Heart right ventricle (tissue), 16 donors: ENCODE results near the gene FGF7. TPM values are rescaled to one million over a fixed set of nuclear protein-coding genes. Genes with fewer than 3 reads are reported as not detected.
A peak's percentile ranks its signal among the peaks of the same experiment; 100 is the strongest.
"Not testable (repeated sequence)": the region's sequence is repeated elsewhere in the genome, so short reads cannot be mapped to it uniquely, and the experiment has no call there.

Experiments used
- ATAC-seq, 8 donors: fragments of 200-7000 bp; cut with Tn5 transposase; one replicate each; pipeline ENCODE4 v1.9.1; 2020; ENCODE audit warnings: mild to moderate bottlenecking in 8 of 8, moderate library complexity in 8 of 8, moderate number of reproducible peaks in 1 of 8
- DNase-seq, 2 donors: peaks; one replicate each; pipeline ENCODE4 v3.0.0-alpha.2; 2020
- H3K27ac ChIP-seq, 10 donors: fragments of 200-600 bp; sonication (generic) in 2 of 10; one replicate each; pipeline versions ENCODE4 v1.5.0 to v1.8.0; 2020 to 2022; ENCODE audit warnings: mild to moderate bottlenecking in 3 of 10
- H3K27me3 ChIP-seq, 7 donors: fragments of 200-600 bp; one replicate each; pipeline ENCODE4 v1.8.0; 2021 to 2022; ENCODE audit warnings: mild to moderate bottlenecking in 2 of 7
- H3K36me3 ChIP-seq, 9 donors: fragments of 200-600 bp; sonication (generic) in 1 of 9; one replicate each; pipeline versions ENCODE4 v1.5.0 to v1.8.0; 2020 to 2022; ENCODE audit warnings: mild to moderate bottlenecking in 2 of 9
- H3K4me1 ChIP-seq, 9 donors: fragments of 200-600 bp; sonication (generic) in 1 of 9; one replicate each; pipeline versions ENCODE4 v1.5.0 to v1.8.0; 2020 to 2022; ENCODE audit warnings: mild to moderate bottlenecking in 4 of 9
- H3K4me3 ChIP-seq, 10 donors: fragments of 200-600 bp; sonication (generic) in 2 of 10; one replicate each; pipeline versions ENCODE4 v1.5.0 to v1.8.0; 2020 to 2022; ENCODE audit warnings: mild to moderate bottlenecking in 7 of 10, moderate library complexity in 2 of 10
- H3K9me3 ChIP-seq, 11 donors: fragments of 200-600 bp in 10 of 11; sonication (generic) in 2 of 11; one replicate each; pipeline versions ENCODE4 v1.5.0 to v1.8.0; 2013 to 2022; ENCODE audit warnings: mild to moderate bottlenecking in 2 of 11, control low read depth in 1 of 11, moderate library complexity in 1 of 11
- WGBS, 2 donors: extraction: QIAGEN DNeasy Blood & Tissue Kit; methylation state at CpG; one replicate each; pipeline ENCODE4 v1.1.7; 2013; ENCODE audit warnings: inconsistent platforms in 1 of 2; 5-methylcytosine and 5-hydroxymethylcytosine counted together
- intact Hi-C, 10 donors: fragments of 100-400 bp; cut with DNase I; formaldehyde crosslinking; loops; one replicate each; pipeline versions ENCODE4 v1.11.1 to v1.14.2; 2022
- polyA plus RNA-seq, 2 donors: library from polyadenylated mRNA; stranded (reverse); fragments of 200-250 nt; gene quantifications; one replicate each; pipeline ENCODE4 v1.2.3, GENCODE V29; 2013
- total RNA-seq, 10 donors: library from RNA; stranded (reverse); fragmentation: NEBNext Ultra II Directional in 3 of 10; extraction: Animal tissue kit (Norgen Biotek cat#: 25700) in 3 of 10; gene quantifications; one replicate each; pipeline versions ENCODE4 v1.2.1 to v1.2.4, GENCODE V29; 2021 to 2023
- TF ChIP-seq, protein P1 (sequence below), 9 donors: fragments of 200-600 bp; sonication (generic) in 2 of 9; IDR thresholded peaks; one replicate each; pipeline versions ENCODE4 v1.5.0 to v1.8.0; 2021 to 2022; ENCODE audit warnings: antibody characterized with exemption in 9 of 9, mild to moderate bottlenecking in 5 of 9, moderate library complexity in 1 of 9
- donor health status: Arrhythmogenic right ventricular cardiomyopathy.
- donor health status: ischemic (EF 13 %, LVEDD 7.1; RV severe dilation, severe dysfunction).
- donor health status: healthy with polysubstance abuse.
- donor health status: DM: no; HTN: yes; CAD: no.
- donor health status: DM: no; HTN: no; CAD: no.
- donor health status: ischemic (EF 25% LVEDD 6.9; RV normal size, moderate dysfunction).
- donor health status: ischemic (EF 25% LVEDD 5.7; RV mildly dilated, moderate dysfunction).
- donor health status: healthy.
- donor health status: DM: yes; HTN: yes; CAD: no.
- donor health status: Ischemic cardiomyopathy.
- donor health status: ischemic (EF 35%, LVEDD 5.7; RV mildly dilated, moderate dysfunction).
- donor health status: nonischemic (EF 11% LVEDD 7.7; RV severe dilation, severe dysfunction).
- donor health status: DM: yes; HTN: yes; CAD: no.
- donor health status: PGD.
- donor health status: ischemic (EF 29% LVEDD 5.4; RV normal size, mild dysfunction).
- donor health status: nonischemic (EF 23%, LVEDD 6.1; RV moderate dilation, normal function).

FGF7 gene
- total and polyA plus RNA-seq, 12 donors = 9.4 to 44.2 (median 22.2) TPM

DNA sequence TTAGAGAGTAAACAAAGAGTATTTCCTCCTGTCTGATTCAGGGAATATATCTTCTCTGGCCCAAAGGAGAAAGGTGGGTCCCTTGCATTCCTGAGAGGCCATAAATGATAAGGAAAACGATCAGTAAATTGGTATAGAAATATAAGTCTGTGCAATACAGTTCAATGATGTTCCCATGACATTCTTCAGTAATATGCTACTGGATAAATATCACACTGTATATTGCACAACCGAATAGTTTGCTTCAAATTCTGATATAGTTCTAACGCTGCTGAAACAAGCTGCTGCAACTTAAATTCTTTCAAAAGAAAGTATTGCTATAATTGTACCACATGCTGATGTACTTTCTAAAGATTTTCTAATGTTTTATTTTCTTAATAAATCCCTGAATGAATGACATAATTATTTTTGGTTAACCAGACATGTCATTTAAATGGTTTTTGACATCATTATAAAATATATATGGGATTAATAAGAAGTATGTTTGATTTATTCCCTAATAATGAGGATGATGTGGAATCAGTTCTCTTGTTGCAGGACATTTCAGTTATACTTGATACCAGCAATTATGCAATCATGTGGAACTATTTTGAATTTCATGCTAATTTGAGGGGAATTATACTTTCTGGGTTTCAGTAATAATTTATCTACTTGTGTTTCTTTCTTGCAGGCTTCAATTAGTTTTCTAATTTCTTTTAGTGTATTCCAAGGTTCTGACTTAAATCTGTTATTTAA, 44.9 kb downstream of the FGF7 start:
- intact Hi-C loops = no loop called here
- H3K4me3 ChIP-seq = no peak overlapping the region
- DNase-seq (no peak), ATAC-seq (no peak)
- no peaks in the 10 kb centered on the region for H3K27me3 ChIP-seq
- no peaks in the 10 kb centered on the region for H3K36me3 ChIP-seq
- H3K9me3 ChIP-seq = no peaks in the 10 kb centered on the region
- WGBS, 2 donors = 72 to 77% methylated on average over 3 of the region's 3 CpGs
- peaks cover 0 to 39% (median 17%) of the 10 kb centered on the region in 9 donors for H3K4me1 ChIP-seq
- peak overlapping the region in 2 of 10 donors; percentile 25 to 28 for H3K27ac ChIP-seq
- TF ChIP-seq, protein P1, sequence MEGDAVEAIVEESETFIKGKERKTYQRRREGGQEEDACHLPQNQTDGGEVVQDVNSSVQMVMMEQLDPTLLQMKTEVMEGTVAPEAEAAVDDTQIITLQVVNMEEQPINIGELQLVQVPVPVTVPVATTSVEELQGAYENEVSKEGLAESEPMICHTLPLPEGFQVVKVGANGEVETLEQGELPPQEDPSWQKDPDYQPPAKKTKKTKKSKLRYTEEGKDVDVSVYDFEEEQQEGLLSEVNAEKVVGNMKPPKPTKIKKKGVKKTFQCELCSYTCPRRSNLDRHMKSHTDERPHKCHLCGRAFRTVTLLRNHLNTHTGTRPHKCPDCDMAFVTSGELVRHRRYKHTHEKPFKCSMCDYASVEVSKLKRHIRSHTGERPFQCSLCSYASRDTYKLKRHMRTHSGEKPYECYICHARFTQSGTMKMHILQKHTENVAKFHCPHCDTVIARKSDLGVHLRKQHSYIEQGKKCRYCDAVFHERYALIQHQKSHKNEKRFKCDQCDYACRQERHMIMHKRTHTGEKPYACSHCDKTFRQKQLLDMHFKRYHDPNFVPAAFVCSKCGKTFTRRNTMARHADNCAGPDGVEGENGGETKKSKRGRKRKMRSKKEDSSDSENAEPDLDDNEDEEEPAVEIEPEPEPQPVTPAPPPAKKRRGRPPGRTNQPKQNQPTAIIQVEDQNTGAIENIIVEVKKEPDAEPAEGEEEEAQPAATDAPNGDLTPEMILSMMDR (IDR thresholded peaks at IDR 0.05) = no peak

- H3K27ac ChIP-seq = peak overlapping the region in 1 of 10 donors; percentile 25
- no peaks in the 10 kb centered on the region for H3K9me3 ChIP-seq
- intact Hi-C loops = no loop called here
- TF ChIP-seq, protein P1 (IDR thresholded peaks at IDR 0.05) = no peak
- peak in 2 of 8 donors; percentile 37 to 78 for ATAC-seq
- H3K36me3 ChIP-seq = no peaks in the 10 kb centered on the region
- DNase-seq = no peak
- WGBS, 2 donors = 58 to 59% methylated on average over 2 of the region's 2 CpGs
- no peaks in the 10 kb centered on the region for H3K27me3 ChIP-seq
- H3K4me1 ChIP-seq = peaks cover 0 to 36% (median 17%) of the 10 kb centered on the region in 9 donors
- no peak overlapping the region for H3K4me3 ChIP-seq
Measured at GRCh38 chr15:49468481-49468839, 45.4 kb downstream of the FGF7 start.

- ATAC-seq, H3K27me3 ChIP-seq, intact Hi-C loops, H3K4me3 ChIP-seq, DNase-seq, H3K27ac ChIP-seq, H3K36me3 ChIP-seq, H3K9me3 ChIP-seq: not testable (repeated sequence)
- WGBS, 2 donors = 73 to 90% methylated on average over 4 of the region's 4 CpGs
- TF ChIP-seq, protein P1 (IDR thresholded peaks at IDR 0.05) = peak in 3 of 9 donors; percentile 39 to 45 (median 43)
- H3K4me1 ChIP-seq = peaks cover 0 to 30% (median 16%) of the 10 kb centered on the region in 9 donors
Measured at GRCh38 chr15:49471248-49471647, 48.2 kb downstream of the FGF7 start.

GRCh38 chr15:49471733-49472132, 48.7 kb downstream of the FGF7 start:
- DNase-seq (no peak), ATAC-seq (no peak)
- WGBS, 2 donors = 26 to 27% methylated on average over 4 of the region's 4 CpGs
- Histone ChIP-seq H3K27ac (no peak overlapping the region), H3K4me3 (no peak overlapping the region), H3K4me1 (peaks cover 0 to 25% (median 11%) of the 10 kb centered on the region in 9 donors), H3K36me3 (no peaks in the 10 kb centered on the region), H3K9me3 (no peaks in the 10 kb centered on the region), H3K27me3 (no peaks in the 10 kb centered on the region)
- intact Hi-C loops = no loop called here
- TF ChIP-seq, protein P1 (IDR thresholded peaks at IDR 0.05) = no peak
